Measurements from ENCODE around the gene CXXC4.

- no peak for TF ChIP-seq CTCF (IDR thresholded peaks at IDR 0.05)
- TF ChIP-seq ZFX (IDR thresholded peaks at IDR 0.05; ENCODE audit: borderline replicate concordance) = no peak
These were observed 5.0 kb downstream of the CXXC4 start for GRCh38 chr4:104489731-104490095.
